Left lobe of liver (tissue), 2 donors: ENCODE results near the gene FRAT2. TPM values are rescaled to one million over a fixed set of nuclear protein-coding genes. Genes with fewer than 3 reads are reported as not detected.

Experiments
- ATAC-seq: fragments of 200-7000 bp; cut with Tn5 transposase; one replicate; pipeline ENCODE4 v1.9.1; 2020; ENCODE audit warnings: mild to moderate bottlenecking, moderate library complexity
- DNase-seq: peaks from one replicate; pipeline ENCODE4 v3.0.0-alpha.2; 2020; ENCODE audit warnings: low spot score
- total RNA-seq: library from RNA; stranded (reverse); gene quantifications from one replicate; pipeline ENCODE4 v1.2.1, GENCODE V29; 2021
- donor health status: DM: no; HTN: no; CAD: no; lungs with moderate emphysema.
- donor health status: DM: no; HTN: yes; CAD: no.

FRAT2 gene
- 10.3 TPM for total RNA-seq

GRCh38 chr10:97334370-97335175 is at the start of gene FRAT2:
Gene FRAT2 (minus strand): TSS chr10:97334729. CDS start chr10:97334572, 157 bp downstream.
- DNase-seq, result peak; percentile 96
- peak; percentile 85 for ATAC-seq

GRCh38 chr10:97384156-97384555 is 49.6 kb upstream of the FRAT2 start:
- no peak for DNase-seq
- ATAC-seq, result no peak

GRCh38 chr10:97383159-97383558 is 48.6 kb upstream of the FRAT2 start:
- ATAC-seq (no peak), DNase-seq (no peak)

- DNase-seq (no peak), ATAC-seq (no peak)
Measured at GRCh38 chr10:97381626-97382025, 47.1 kb upstream of the FRAT2 start.

- ATAC-seq (no peak), DNase-seq (no peak)
Measured at GRCh38 chr10:97380516-97380915, 46.0 kb upstream of the FRAT2 start.

GRCh38 chr10:97378933-97379921 is 44.7 kb upstream of the FRAT2 start:
- DNase-seq (no peak), ATAC-seq (no peak)

GRCh38 chr10:97376413-97376812 is 41.9 kb upstream of the FRAT2 start:
- DNase-seq (no peak), ATAC-seq (no peak)

- ATAC-seq (no peak), DNase-seq (no peak)
Measured at GRCh38 chr10:97373456-97373855, 38.9 kb upstream of the FRAT2 start.

- no peak for ATAC-seq
- no peak for DNase-seq
Measured at GRCh38 chr10:97372233-97372875, 37.8 kb upstream of the FRAT2 start.

- no peak for DNase-seq
- ATAC-seq, result no peak
Measured at GRCh38 chr10:97371696-97372095, 37.2 kb upstream of the FRAT2 start.

- DNase-seq (no peak), ATAC-seq (no peak)
Measured at GRCh38 chr10:97367126-97367649, 32.7 kb upstream of the FRAT2 start.

- no peak for DNase-seq
- ATAC-seq, result no peak
Measured at GRCh38 chr10:97366572-97366971, 32.0 kb upstream of the FRAT2 start.

GRCh38 chr10:97365761-97366351 is 31.3 kb upstream of the FRAT2 start:
- DNase-seq (no peak), ATAC-seq (no peak)

- ATAC-seq (peak; percentile 43), DNase-seq (no peak)
Measured at GRCh38 chr10:97363071-97363470, 28.5 kb upstream of the FRAT2 start.

GRCh38 chr10:97362310-97363033 is 27.9 kb upstream of the FRAT2 start:
- ATAC-seq, result peak; percentile 74
- no peak for DNase-seq

GRCh38 chr10:97361537-97361901 is 27.0 kb upstream of the FRAT2 start:
- no peak for DNase-seq
- ATAC-seq, result no peak

GRCh38 chr10:97360705-97361536 is 26.4 kb upstream of the FRAT2 start:
- ATAC-seq (no peak), DNase-seq (no peak)

- no peak for ATAC-seq
- DNase-seq, result no peak
Measured at GRCh38 chr10:97358781-97359180, 24.3 kb upstream of the FRAT2 start.

GRCh38 chr10:97358349-97358748 is 23.8 kb upstream of the FRAT2 start:
- DNase-seq, result no peak
- ATAC-seq, result no peak
